Stimulated activated CD8-positive, alpha-beta memory T cell treated with anti-CD3 and anti-CD28 coated beads, Interleukin-2, amount 100 ng/mL, for 1 hour (primary cell): ENCODE measurements around the gene THSD7B.

Experiments
- DNase-seq, 2 donors: peaks; one replicate each; pipeline ENCODE4 v3.0.0-alpha.2; 2020; ENCODE audit warnings: low read depth in 2 of 2

The THSD7B gene

GRCh38 chr2:137193401-137193800 is 428.1 kb downstream of the THSD7B start:
- DNase-seq, result no peak

GRCh38 chr2:137194111-137194510 is 428.8 kb downstream of the THSD7B start:
- no peak for DNase-seq

- no peak for DNase-seq
Measured at GRCh38 chr2:137199751-137200150, 434.4 kb downstream of the THSD7B start.

- DNase-seq, result no peak
Measured at GRCh38 chr2:137202318-137202717, 437.0 kb downstream of the THSD7B start.

DNA sequence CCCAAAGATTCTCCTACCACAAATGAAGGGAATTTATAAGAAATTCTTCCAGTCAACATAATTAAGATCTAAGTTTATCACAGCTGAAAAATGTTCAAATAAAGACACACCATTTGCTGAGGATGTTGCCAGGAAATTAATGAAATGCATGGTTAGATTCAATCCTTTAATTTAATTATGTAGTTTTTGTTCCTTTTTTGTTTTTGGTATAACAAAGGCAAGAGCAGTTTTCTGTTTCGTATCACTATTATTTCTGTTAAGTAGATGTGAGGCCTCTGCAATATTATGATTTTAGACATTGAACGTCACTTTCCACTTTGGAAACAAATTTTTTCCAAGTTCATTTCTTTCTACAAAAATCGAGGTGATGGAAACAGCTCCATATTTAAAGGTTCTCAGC is 440.0 kb downstream of the THSD7B start:
- DNase-seq, result no peak

DNA sequence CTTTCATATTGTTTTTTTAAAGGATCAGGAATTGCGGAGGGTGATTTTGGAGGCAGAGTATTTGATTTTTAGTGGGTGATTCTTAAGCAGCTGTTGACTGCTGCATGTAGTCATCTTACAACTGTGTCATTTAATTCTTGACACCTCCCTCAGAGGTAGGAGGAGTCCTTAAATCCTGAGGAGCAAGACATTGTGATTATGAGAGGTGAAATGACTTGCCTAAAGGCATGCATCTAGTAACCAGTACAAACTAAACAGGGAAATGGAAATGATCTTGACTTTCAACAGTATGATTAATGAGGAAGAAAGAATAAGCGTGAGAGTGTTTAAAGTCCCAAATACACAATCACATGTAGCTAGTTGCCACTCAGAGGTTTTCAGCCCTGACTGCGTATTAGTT is 440.7 kb downstream of the THSD7B start:
- no peak for DNase-seq

GRCh38 chr2:137207030-137207429 is 441.7 kb downstream of the THSD7B start:
- DNase-seq, result no peak

GRCh38 chr2:137208431-137208891 is 443.1 kb downstream of the THSD7B start:
- no peak for DNase-seq

DNA sequence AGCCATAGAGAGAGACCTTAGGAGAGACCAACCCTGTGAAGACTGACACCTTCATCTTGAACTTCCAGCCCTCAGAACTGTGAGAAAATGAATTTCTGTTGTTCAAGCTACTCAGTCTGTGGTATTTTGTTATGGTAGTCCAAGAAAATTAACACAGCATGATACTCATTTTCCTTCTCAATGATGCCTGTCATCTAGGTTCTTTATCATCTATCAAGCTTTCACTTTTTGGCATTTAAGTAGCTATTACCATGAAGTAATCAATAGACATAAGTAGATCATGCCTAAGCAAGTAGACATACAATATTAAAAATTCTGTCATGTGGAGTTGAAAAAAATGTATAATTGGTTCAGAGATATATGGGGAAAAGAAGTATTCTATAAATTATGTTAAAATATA is 444.7 kb downstream of the THSD7B start:
- no peak for DNase-seq

DNA sequence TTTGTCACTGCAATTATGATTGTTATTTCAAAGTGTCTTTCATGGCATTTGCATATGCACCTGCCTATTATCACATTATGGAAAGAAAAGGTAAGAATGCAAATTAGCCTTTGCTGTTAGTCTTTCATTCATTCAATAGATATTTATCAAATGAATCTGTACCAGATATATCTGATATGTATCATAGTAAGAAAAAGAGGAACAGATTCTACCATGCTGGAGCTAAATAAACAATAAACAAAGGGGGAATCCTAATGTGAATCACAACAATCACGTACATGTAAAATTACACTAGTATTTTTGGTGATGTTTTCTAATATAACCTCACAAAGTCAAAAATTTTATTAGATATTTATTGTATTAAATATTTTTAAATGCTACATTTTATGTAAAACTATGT is 446.4 kb downstream of the THSD7B start:
- no peak for DNase-seq

DNA sequence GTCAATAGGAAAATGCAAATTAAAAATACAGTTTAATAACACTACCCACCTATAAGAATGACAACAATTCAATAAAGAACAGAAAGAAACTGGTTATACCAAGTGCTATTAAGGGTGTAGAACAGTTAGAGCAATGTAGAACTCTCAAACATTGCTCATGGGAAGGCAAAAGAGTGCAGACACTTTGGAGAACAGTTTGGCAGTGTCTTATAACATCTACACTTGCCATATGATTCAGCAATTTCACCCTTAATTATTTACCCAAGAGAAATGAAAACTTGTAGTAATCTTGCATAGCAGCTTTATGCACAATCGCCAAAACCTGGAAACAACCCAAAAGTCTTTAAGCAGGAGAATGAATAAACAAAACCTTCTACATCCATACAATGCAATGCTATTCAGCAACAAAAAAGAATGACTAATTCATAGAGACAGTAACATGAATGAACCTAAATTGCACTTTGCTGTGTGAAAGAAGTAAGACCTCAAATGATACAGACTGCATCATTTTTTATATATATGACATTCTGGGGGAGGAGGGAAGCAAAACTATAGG is 455.2 kb downstream of the THSD7B start:
- no peak for DNase-seq

DNA sequence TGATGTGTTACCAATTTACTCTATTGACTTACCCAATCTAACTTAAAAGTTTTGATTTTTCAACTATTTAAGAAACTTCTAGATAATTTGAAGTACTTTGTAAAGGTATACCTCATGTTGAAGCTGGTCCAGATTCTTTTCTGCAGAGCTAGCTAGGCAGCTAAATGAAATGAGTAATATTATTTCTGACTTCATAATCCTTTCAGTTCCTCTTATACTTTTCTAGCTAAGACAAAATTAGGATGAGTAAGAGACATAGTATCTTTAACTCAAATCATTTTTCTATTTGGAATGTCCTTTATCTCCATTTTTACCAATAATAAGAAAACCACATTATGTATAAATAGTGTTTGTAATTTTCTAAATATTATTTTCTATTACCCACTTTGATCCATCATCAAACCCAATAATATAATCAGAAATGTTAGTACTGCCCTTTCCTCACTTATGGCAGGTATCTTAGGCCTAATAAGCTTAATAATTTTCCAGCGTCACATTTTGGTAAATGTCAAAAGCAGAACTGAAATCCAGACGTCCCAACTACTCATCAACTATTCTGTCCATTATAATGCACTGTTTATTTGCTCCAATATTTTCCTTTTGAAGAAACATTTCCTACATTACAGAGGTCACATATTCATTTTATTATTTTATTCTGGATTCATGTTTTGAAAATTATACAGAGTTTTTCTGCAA is 456.6 kb downstream of the THSD7B start:
- no peak for DNase-seq

DNA sequence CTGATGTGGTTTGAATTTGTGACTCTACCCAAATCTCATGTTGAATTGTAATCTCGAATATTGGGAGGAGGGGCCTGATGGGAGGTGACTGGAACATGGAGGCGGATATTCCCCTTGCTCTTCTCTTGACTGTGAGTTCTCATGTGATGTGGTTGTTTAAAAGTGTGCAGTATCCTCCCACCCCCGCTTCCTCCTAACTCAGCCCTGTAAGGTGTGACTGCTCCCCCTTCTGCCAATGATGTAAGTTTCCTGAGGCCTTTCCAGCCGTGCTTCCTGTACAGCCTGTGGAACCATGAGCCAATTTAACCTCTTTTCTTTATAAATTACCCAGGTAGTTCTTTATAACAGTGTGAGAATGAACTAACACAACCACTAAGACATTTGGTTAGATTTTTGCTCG is 458.4 kb downstream of the THSD7B start:
- DNase-seq, result no peak

DNA sequence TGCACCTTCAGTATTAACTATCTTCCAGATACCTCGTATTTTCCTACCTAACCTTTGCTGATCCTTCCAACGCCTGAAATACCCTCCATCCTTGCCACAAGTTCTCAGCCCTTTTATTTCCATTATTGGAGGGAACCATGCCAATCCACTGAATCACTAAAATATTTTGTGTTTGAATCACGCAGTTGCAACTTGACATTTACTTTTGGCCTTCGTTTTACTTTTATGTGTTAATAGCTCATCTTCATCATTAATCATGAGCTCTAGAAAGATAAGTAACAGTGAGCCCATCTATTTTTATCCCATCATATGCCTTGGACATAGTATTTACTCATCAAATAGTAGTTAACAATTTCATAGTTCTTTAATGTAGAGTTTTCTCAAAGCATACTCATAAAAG is 463.2 kb downstream of the THSD7B start:
- no peak for DNase-seq

GRCh38 chr2:137229834-137230233 is 464.5 kb downstream of the THSD7B start:
- DNase-seq, result no peak

GRCh38 chr2:137231628-137232027 is 466.3 kb downstream of the THSD7B start:
- DNase-seq, result no peak

GRCh38 chr2:137232076-137232475 is 466.7 kb downstream of the THSD7B start:
- DNase-seq, result no peak

- DNase-seq, result no peak
Measured at GRCh38 chr2:137233091-137233490, 467.7 kb downstream of the THSD7B start.

- DNase-seq, result no peak
Measured at GRCh38 chr2:137237055-137237454, 471.7 kb downstream of the THSD7B start.

DNA sequence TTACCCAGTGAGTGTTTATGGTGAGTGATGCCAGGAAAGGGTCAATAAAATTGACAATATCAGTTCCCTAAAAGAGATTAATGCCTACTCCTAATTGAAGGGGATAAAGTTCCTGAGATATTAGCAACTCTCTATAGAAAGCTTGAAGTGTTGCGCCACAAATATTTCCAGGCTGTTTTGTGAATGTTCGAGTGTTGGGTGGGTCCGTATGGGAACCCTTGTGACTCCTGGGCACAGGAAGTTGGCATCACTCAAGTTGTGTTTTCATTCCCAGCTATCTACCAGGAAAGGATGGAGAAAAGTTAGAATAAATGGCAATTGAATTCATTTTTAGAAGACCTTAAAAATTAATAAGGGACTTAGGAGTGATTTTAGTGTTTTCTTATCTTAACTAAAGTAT is 472.7 kb downstream of the THSD7B start:
- no peak for DNase-seq

- DNase-seq, result no peak
Measured at GRCh38 chr2:137249463-137250130, 484.3 kb downstream of the THSD7B start.

DNA sequence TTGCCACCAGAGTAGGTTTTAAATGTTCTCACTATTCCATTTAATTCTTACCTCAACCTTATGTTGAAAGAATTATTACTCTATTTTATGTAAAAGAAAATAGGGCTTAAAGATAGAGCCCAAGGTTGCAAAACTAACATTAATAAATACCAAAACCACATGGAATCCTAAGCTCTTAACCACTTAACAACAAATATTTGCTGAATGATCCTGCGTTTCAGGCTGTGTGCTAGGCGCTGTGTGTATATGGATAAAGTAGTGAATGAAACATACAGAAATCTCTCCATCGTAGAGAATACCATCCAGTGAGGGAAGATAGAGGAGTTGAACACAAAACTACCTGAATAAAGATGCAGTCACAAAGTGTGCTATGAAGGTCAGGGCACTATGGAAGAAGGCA is 485.1 kb downstream of the THSD7B start:
- DNase-seq, result no peak

DNA sequence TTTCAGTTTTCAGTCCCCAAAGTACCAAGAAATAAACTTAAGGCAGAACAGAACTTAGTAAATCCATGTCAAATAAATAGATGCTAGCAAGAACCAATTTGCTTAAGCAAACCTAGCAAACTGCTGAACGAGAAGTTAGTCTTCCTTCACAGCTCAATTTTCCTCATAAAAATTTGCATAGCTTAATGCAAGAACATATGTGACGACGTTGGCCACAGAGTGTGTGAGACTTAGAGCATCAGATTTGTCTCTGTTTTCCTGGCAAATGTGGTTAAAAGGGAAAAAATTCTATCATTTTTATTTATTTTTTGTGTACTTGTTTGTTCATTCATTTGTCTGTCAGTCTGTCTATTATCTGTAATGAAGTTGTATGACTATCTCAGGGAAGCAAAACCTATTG is 485.7 kb downstream of the THSD7B start:
- no peak for DNase-seq
